Renal cortex interstitium (tissue), 11 donors: ENCODE results near the gene STAT4. TPM values are rescaled to one million over a fixed set of nuclear protein-coding genes. Genes with fewer than 3 reads are reported as not detected.
"Not testable (repeated sequence)": the region's sequence is repeated elsewhere in the genome, so short reads cannot be mapped to it uniquely, and the experiment has no call there.

Experiments used
- DNase-seq, 11 donors: peaks; one replicate each; pipeline ENCODE4 v3.0.0-alpha.2; 2013; ENCODE audit warnings: low read depth in 9 of 11, low spot score in 4 of 11; ENCODE audit errors: extremely low read depth in 1 of 11
- polyA plus RNA-seq, 3 donors: library from polyadenylated mRNA; unstranded; fragments of 120-200 nt; gene quantifications; one replicate each; pipeline ENCODE4 v1.2.1, GENCODE V29; 2013; ENCODE audit not compliant: insufficient read length in 3 of 3

STAT4 gene
- polyA plus RNA-seq, 3 donors = 7.6 to 11.5 (median 10.1) TPM

DNA sequence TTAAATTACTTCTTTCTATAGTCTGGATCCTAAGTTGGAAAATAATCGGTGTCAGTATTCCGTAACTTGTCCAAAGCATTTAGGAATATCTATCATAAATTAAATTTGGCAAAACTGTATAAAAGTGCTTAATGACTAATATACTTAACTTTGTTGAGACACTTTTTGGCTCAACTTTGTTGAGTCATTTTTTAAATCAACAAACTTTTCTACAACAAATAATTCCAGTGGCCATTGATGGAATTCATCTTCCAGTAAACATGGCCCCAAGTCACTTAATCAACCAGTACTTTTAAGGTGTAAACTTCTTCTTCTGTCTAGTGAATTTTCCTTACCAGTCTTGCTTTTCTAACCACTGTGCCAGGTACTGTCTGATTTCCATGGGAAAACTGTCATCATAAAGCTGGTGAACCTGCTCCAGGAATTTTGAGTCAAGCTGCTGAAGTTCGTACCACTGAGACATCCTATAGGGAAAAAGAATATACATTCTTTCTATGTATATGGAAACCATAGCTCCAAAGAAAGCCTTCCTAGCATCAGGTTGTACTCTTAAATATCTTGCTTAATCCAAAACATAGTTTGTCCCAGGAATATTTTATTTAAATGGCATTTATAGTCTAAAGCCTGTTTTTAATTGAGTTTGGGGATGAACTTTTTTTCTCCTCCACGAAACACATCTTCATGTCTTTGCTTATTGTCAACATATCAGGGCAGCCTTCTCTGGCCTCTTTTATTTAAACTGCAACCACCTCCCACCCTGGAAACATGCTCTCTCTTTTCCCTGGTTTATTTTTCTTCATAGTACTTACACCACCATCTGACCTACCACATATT, 141.0 kb downstream of the STAT4 start:
- no peak for DNase-seq

DNA sequence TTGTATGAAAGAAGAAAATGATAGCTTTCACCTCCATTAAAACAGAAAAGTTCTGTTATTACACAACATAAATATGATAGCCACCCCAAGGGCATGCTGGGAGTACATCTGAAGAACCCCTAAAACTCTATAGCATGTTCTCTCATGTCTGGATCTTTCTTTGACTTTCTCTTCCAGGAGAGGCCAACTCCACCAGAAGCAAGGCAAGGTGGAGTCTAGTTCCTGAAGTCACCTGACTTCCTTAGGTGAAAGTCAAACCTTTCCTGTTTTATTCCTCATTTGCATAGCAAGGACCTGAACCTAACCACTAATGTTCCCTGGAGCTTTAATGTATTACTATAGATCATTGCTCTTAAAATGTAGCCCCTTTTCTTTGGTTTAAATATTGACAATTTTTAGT, 142.5 kb downstream of the STAT4 start:
- DNase-seq = no peak

DNA sequence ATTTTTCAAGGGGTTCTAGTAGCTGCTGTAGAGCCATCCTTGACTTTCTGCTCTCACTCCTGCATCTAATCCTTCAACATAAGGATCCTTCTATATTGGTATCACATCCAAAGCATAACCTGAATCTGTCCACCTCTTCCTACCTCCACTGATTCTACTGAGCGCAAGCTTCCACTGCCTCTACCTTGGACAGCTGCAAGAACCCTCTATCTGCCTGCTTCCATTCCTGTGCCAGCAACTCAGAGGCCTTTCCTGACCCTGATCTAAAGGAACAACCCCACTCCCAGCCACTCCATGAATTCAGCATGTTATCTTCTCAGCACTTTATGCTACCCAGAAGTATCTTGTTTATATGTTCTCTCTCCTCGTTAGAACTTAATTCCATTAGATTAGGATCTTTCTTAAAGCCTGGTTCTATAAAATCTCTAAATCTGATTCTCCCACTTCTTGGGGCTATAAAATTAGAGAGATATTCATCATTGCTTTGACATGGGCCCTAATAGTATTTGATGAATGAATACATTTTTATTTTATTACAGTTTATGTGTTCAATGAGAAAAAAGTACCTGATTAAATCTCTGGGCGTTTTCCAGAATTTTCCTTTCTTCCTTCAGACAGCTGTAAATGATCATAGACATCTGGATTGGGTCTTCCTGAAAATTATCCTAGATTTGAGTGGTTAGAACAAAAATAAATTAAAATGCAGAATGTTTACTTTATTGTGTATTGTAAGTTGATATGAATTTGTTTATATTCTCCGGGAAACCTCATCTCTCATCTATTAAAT, 143.6 kb downstream of the STAT4 start:
- DNase-seq = no peak

DNA sequence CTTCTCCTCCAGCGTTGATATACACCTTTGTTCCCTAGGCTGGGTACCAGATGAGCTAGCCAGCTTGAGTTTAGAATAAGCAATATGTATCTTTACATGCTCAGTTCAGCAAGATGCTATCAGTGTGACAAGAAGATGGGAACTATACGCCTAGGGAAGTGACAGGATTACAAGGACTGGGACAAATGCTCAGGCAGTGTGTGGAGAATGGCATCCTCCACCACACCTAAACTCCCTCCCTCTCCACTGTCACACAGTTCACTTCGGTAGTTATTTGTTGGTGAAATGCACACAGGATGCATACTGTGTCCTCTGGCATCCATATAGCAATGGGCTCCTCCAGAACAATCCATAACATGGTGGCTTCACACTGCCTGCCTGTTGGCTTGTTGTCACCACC, 144.5 kb downstream of the STAT4 start:
- no peak for DNase-seq

DNA sequence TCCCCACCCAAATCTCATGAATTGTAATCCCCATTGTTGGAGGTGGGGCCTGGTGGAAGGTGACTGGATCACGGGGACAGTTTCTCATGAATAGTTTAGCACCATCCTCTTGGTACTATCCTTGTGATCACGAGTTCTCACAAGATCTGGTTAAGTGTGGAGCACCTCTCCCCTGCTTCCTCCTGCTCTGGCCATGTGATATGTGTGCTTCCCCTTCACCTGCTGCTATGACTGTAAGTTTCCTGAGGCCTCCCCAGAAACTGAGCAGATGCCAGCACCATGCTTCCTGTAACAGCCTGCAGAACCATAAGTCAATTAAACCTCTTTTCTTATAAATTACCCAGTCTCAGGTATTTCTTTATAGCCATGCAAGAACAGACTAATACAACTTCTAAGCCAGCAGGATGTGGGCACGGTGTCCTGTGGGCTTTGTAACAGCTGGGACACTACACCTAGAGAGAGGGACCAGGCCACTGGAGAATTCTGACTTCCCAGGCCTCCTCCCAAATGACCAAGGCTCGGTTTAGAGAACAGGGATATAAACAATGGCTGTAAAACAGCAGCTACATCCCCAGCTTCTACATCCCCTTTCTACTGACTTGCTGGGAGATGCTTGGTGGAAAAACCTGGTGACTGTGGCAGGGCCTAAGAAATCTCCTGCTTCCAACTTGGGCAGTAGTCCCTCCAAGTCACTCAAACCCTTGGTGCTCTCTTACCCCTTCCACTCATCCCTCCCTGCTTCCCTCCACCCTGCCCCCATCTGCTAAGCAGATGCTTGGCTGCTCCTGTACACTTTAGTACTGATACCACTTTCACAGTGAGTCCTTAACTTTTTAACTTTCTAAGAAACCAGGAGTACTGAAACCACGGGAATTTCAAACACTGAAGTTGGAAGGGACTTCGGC, 147.1 kb downstream of the STAT4 start:
- no peak for DNase-seq

DNA sequence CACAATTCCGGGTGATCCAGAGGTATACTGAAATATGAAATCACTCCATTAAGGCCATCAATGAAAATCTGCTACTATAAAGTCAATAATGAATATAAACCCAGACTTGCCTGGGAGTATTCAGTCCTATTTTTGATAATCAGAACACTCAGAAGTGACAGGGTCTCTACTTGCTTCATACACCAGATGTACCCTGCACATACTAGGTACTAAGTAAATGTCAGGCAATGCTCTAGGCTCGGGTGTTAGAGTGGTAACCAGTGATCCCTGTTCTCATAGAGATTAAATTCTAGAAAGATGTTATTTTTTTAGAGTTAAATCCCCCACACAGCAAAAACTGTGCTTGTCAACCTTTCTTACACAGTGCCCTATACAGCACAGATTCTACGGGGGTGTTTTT, 149.2 kb downstream of the STAT4 start:
- DNase-seq = no peak

DNA sequence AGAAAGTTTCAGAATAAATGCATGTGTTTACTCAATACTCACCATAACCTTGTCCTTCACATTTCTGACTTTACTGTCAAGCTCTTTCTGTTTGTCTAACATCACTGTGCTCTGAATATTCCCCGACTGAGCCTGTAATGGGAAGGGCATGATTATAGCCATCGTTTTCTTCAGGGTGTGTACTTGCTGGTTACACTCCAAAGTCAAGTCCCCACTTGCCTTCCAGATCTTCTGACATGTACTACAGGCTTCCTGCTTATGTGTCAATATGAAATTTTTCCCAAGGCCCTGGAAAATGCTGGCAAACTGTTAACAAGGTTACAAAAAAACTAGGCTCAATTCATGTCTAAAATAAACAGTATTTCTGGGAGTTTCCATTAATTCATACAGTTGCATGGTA, 149.8 kb downstream of the STAT4 start:
- no peak for DNase-seq

DNA sequence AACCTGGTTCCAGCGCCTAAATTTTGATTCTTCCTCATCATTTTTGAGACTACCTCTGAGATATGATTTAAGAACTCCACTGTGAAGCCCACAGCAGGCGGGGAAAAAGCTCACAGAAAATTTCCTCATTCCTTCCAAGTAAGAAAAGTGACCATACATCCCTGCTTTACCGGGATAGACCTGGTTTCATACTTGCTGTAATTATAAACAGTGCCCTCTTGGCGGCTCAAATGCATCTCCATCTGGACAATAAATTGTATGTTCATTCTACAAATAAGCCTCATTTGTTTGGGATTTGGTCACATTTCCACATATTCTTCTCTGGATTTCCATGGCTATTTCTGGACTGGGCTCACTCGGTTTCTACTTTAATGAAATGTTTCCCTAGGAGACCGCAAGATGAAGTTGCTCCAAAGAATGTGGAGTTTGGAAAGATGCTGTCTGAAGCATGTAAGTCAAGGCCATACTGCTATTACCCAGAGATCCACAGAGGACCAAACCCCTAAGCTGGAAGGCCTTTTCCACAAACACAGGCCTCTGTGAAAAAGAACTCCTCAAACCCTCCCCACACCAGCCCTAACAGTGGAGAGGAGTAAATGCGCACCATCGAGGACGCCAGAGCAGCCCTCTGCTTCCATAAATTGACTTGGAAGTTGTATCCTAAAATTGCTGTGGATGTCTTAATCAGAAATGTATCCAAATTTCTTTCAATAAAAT, 150.7 kb downstream of the STAT4 start:
- no peak for DNase-seq

DNA sequence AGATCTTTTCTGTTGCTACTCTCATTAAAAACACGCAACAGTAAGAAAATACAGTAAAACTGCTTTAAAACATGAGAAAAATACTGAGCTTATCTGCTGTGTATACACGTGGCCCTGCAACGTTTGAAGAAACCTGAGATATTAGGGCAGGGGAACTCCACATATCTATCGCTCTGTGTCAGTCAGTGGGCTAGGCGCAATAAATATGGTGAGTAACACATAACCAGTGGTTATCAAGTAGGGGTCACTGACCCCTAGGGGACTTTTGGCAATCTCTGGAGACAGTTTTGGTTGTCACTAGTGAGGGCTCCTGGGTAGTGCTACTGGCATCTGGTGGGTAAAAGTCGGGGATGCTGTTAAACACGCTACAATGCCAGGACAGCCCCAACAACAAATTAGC, 151.7 kb downstream of the STAT4 start:
- DNase-seq = no peak

DNA sequence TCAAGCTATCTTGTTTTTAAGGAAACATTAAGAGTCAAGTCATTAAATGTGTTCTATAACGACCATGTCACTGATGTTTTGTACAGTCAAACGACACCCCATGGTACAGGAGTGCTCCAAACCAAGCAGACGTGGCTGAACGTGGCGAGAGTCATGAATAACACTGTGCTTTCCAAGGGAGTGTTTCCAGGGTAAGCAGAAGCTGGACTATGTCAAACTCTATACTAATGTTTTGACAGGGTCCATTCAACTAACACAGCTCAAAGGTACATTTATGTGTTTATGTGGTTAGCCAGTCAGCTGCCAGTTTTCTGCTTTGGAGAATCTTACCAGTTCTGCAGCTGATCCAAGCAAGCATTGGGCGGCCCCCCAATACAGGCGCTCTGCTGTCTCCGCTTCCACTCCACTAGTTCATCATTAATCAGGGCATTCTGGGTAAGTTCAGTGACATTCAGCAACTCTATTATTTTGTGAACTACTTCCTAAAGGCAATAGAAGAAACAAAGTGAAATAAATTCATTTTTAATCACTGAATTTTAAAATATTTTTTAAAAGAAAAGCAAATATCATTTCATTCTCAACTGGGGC, 153.2 kb downstream of the STAT4 start:
- DNase-seq = no peak

DNA sequence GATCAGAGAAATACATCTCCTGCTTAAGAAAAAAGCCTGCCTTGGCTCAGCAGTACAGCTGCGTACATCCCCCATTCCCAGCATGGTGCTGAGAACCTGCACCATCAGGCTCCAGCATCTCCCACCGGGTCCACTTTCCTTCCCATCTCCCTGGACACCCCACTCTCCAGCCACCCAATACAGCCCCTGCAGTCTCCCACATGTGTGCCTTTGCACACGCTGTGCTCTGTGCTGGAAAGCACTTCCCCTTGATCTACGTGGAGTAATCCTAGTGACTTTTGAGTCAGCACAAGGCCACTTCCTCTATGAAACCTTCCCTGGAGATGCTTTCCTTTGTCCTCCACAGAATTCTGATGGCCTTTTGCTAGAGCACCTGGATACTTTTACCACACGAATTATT, 153.8 kb downstream of the STAT4 start:
- no peak for DNase-seq

DNA sequence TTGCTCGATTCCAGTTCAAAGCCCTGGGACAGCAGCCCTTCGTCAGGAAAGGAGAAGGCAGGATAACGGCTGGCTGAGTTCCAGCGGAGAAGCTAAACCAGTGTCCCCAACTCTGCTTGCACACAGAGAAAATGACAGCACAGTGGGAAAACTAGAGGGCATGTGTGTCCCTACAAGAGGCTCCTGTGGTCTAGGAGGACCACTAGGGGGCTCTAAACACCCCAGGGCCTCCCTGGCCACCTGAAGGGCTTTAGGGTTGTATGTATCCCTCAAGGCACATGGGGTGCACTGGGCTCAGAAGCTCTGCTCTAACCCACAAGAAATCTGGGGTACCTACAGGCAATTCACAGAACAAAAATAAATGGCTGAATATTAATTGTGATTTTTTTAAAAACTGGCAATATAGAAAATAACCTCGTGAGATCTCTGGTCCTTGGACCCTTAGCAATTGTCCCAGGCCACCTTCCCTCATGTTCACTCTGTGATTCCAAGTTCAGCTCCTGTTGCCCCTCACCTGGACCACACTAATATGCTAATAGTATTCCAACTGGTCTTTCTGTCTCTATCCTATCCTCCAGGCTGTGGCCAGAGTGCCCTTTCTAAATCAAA, 154.4 kb downstream of the STAT4 start:
- DNase-seq = peak in 1 of 11 donors; percentile 18

DNA sequence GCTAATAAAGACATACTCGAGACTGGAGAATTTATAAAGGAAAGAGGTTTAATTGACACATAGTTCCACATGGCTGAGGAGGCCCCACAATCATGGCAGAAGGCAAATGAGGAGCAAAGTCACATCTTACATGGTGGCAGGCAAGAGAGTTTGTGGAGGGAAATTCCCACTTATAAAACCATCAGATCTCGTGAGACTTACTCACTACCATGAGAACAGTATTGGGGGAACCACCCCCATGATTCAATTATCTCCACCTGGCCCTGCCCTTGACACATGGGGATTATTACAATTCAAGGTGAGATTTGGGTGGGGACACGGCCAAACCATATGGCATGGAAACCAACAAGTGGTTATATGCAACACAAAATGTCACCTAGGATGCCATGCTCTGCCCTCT, 155.5 kb downstream of the STAT4 start:
- DNase-seq = not testable (repeated sequence)

DNA sequence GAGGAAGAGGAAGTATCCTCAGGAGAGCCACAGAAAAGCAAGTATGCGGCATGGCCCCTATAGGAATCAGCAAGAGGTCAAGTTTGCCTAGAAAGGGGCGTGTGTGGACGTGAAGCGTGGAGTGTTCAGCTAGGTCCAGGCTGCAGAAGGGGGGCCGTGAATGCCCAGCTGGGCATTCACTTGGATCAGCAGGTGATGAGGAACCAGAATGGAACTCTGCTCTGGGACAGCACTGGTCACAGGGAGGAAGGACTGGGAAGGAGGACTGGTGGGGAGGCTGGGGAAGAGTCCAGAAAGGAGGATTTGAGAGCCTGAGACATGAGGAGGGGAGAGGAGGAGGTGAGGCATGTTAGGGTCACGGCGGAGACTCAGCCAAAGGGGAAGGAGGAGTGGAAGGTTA, 156.6 kb downstream of the STAT4 start:
- no peak for DNase-seq

DNA sequence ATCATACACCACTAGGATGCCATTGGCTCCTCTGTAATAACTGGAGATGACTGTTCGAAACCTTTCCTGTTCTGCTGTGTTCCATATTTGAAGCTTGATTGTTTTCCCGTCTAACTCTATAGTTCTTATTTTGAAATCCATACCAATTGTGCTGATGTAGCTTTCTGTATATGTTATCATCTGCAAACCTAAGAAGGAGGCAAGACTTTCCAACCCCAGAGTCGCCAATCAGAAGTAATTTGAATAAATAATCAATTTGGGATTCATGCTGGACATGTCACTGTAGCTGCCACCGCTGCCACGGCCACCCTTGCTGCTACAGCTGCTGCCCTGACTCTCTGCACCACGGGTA, 157.5 kb downstream of the STAT4 start:
- no peak for DNase-seq

DNA sequence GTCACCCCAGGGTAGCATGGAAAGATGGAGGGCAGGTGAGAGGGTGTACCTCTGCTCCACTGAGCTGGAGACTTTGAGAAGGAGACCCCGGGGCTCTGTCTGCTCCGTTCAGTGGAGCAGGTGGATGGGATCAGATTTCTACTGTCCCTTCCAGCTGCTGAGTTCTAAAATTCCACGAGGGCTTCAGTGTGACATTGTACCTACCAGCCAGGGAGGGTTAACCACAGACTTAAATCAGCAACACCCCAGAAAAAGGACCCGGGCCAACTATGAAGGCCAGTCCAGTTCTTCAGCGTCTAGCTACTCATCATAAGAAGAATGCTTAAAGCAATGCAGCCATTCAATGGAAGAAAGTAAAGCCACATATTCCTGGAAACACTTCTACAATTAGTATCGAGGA, 160.7 kb downstream of the STAT4 start:
- DNase-seq = no peak

DNA sequence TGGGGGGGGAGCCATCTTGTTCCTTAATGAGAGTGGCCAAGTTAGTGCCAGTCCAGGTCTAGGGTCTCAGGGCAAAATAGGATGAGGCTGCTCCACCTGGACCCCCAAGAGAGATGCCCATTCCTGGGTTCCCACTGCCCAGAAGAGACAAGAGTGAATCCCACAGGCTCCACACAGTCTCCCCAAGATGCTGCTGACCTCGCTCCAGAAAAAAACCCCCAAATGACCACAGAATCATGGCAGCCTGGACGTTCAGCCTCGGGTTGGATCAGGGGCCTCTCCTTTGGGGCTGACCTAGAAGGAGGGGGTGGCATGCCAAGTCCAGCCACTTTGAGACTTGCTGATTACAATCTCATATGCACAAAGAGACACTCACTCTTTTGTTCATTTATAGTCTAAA, 161.9 kb downstream of the STAT4 start:
- DNase-seq = no peak

DNA sequence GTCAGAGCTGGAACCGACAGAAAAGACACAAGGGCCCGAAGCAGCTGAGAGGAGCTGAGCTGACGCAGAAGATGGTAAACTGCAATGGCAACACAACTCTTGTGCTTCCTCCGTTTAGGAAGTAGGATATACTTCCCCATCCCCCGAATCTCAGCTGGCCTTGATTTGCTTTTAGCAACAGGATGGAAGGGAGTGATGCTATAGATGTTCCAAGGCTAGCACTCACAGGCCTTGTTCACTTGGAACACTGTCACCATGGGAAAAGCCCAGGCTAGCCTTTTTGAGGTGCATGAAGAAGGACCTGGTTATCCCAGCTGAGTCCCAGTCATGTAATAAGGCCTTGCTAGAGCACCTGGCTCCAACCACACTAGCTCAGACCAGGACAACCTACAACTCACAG, 162.9 kb downstream of the STAT4 start:
- no peak for DNase-seq
